Gastroesophageal sphincter (tissue), 3 donors: Measurements from ENCODE around the gene GAS2.

ENCODE experiments used
- EP300 ChIP-seq: sonication (generic); formaldehyde crosslinking; IDR thresholded peaks from one replicate; pipeline ENCODE4 v1.6.1; 2017; ENCODE audit warnings: antibody characterized with exemption, mild to moderate bottlenecking
- POLR2A ChIP-seq, 2 donors: fragments of 450-650 bp; IDR thresholded peaks; one replicate each; pipeline ENCODE4 v1.6.1; 2017; ENCODE audit warnings: antibody characterized with exemption in 2 of 2, mild to moderate bottlenecking in 2 of 2, moderate library complexity in 1 of 2
- TF ChIP-seq, protein P1 (sequence below), 4 experiments: fragments of 200-600 bp in 2 of 4; fragments of 450-650 bp in 2 of 4; sonication (generic) in 1 of 4; IDR thresholded peaks; one replicate each; pipeline ENCODE4 v1.5.1; 2017 to 2019; ENCODE audit warnings: antibody characterized with exemption in 4 of 4, mild to moderate bottlenecking in 2 of 4, moderate library complexity in 2 of 4

DNA sequence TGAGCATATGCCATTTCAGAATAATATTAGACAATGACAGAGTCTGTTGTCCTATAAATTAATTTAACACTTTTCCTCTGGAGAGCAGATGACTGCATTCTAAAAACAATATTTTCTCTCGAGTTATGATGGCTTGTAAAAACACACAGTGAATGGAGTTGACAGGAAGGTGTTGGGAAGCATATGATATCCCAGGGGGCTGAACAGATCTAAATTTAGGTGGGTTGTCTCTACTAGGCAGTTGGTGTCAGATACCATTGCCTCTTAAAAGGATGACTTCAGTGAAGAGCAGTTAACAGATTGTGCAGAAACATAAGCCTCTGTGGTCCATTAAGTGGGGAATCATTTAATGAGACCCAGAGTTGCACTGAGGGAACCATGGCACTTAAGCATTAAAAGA lies 132.5 kb downstream of the GAS2 start:
- TF ChIP-seq, protein P1, sequence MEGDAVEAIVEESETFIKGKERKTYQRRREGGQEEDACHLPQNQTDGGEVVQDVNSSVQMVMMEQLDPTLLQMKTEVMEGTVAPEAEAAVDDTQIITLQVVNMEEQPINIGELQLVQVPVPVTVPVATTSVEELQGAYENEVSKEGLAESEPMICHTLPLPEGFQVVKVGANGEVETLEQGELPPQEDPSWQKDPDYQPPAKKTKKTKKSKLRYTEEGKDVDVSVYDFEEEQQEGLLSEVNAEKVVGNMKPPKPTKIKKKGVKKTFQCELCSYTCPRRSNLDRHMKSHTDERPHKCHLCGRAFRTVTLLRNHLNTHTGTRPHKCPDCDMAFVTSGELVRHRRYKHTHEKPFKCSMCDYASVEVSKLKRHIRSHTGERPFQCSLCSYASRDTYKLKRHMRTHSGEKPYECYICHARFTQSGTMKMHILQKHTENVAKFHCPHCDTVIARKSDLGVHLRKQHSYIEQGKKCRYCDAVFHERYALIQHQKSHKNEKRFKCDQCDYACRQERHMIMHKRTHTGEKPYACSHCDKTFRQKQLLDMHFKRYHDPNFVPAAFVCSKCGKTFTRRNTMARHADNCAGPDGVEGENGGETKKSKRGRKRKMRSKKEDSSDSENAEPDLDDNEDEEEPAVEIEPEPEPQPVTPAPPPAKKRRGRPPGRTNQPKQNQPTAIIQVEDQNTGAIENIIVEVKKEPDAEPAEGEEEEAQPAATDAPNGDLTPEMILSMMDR (IDR thresholded peaks at IDR 0.05) = no peak
- TF ChIP-seq EP300 (no peak), POLR2A (IDR thresholded peaks at IDR 0.05) (no peak)
